Measurements from ENCODE around the gene ALAS1. TPM values are rescaled to one million over a fixed set of nuclear protein-coding genes. Genes with fewer than 3 reads are reported as not detected.

The ALAS1 gene
- total RNA-seq, 4 donors from 2014 or later, result 30.0 to 50.8 (median 35.8) TPM

- H3K9me3 ChIP-seq, result no peaks in the 10 kb centered on the region
- H3K27ac ChIP-seq, result peak overlapping the region; percentile 30 to 94 (median 91)
- H3K36me3 ChIP-seq, result no peaks in the 10 kb centered on the region
- H3K27me3 ChIP-seq, result no peaks in the 10 kb centered on the region
- H3K4me1 ChIP-seq, result peaks cover 0 to 18% (median 9%) of the 10 kb centered on the region in 3 donors
- TF ChIP-seq EP300 (IDR thresholded peaks at IDR 0.05) (no peak), POLR2AphosphoS5 (IDR thresholded peaks at IDR 0.05) (no peak), POLR2A (IDR thresholded peaks at IDR 0.05) (no peak), CTCF (IDR thresholded peaks at IDR 0.05) (no peak)
- 0% methylated on average over 1 to 2 of the region's 18 CpGs for WGBS, 2 donors (ENCODE audit: low coverage in 1 of 2)
- no peak for ATAC-seq
- H3K4me3 ChIP-seq, result peak overlapping the region; percentile 45 to 65
Observed at GRCh38 chr3:52153389-52154096, 44.4 kb upstream of the ALAS1 start.

- no peaks in the 10 kb centered on the region for H3K9me3 ChIP-seq
- no peaks in the 10 kb centered on the region for H3K36me3 ChIP-seq
- TF ChIP-seq POLR2A (IDR thresholded peaks at IDR 0.05) (peak; percentile 29 to 43), EP300 (IDR thresholded peaks at IDR 0.05) (no peak), POLR2AphosphoS5 (IDR thresholded peaks at IDR 0.05) (peak; percentile 97), CTCF (IDR thresholded peaks at IDR 0.05) (peak in 3 of 4 experiments; percentile 8 to 60 (median 38))
- no peaks in the 10 kb centered on the region for H3K27me3 ChIP-seq
- peak within 1 kb of the TSS; percentile 45 to 65 for H3K4me3 ChIP-seq
- WGBS, 2 donors (ENCODE audit: low coverage in 1 of 2), result 0% methylated on average over 3 of the region's 83 CpGs; no CpG with 5 or more reads in 1 of the 2 donors
- H3K27ac ChIP-seq, result peak within 1 kb of the TSS; percentile 63 to 94 (median 91)
- peaks cover 0 to 18% (median 9%) of the 10 kb centered on the region in 3 donors for H3K4me1 ChIP-seq
- peak; percentile 99 for ATAC-seq
Observed at GRCh38 chr3:52154135-52155094, 43.5 kb upstream of the ALAS1 start, which contains the start of gene POC1A. Gene POC1A (minus strand): TSS chr3:52154423. CDS start chr3:52154372, 51 bp downstream.

GRCh38 chr3:52155912-52156311 is 42.0 kb upstream of the ALAS1 start:
- H3K27ac ChIP-seq, result no peak overlapping the region
- H3K36me3 ChIP-seq, result no peaks in the 10 kb centered on the region
- no peak for TF ChIP-seq EP300 (IDR thresholded peaks at IDR 0.05)
- TF ChIP-seq POLR2AphosphoS5 (IDR thresholded peaks at IDR 0.05), result no peak
- no peak for TF ChIP-seq POLR2A (IDR thresholded peaks at IDR 0.05)
- no peak for TF ChIP-seq CTCF (IDR thresholded peaks at IDR 0.05)
- H3K4me1 ChIP-seq, result peaks cover 0 to 18% (median 9%) of the 10 kb centered on the region in 3 donors
- ATAC-seq, result no peak
- no peaks in the 10 kb centered on the region for H3K27me3 ChIP-seq
- H3K4me3 ChIP-seq, result no peak overlapping the region
- no peaks in the 10 kb centered on the region for H3K9me3 ChIP-seq
- WGBS, 2 donors (ENCODE audit: low coverage in 1 of 2), result 88 to 91% methylated on average over 4 of the region's 4 CpGs

GRCh38 chr3:52159503-52159902 is 38.5 kb upstream of the ALAS1 start:
- Histone ChIP-seq H3K9me3 (no peaks in the 10 kb centered on the region), H3K27me3 (no peaks in the 10 kb centered on the region), H3K4me1 (peaks cover 0 to 6% (median 0%) of the 10 kb centered on the region in 3 donors), H3K4me3 (no peak overlapping the region), H3K36me3 (no peaks in the 10 kb centered on the region), H3K27ac (no peak overlapping the region)
- no peak for TF ChIP-seq CTCF (IDR thresholded peaks at IDR 0.05)
- TF ChIP-seq EP300 (IDR thresholded peaks at IDR 0.05), result no peak
- TF ChIP-seq POLR2AphosphoS5 (IDR thresholded peaks at IDR 0.05), result no peak
- TF ChIP-seq POLR2A (IDR thresholded peaks at IDR 0.05), result no peak
- 7% methylated on average over 1 of the region's 1 CpG; no CpG with 5 or more reads in 1 of the 2 donors for WGBS, 2 donors (ENCODE audit: low coverage in 1 of 2)
- ATAC-seq, result no peak

Measured in gastroesophageal sphincter (tissue), 4 donors.